Measurements from ENCODE around the gene RFX2.
"Not testable (repeated sequence)": the region's sequence is repeated elsewhere in the genome, so short reads cannot be mapped to it uniquely, and the experiment has no call there.

Gene RFX2

GRCh38 chr19:6007866-6008265 is 102.4 kb downstream of the RFX2 start:
- DNase-seq = no peak

GRCh38 chr19:6006896-6007295 is 103.4 kb downstream of the RFX2 start:
- DNase-seq = no peak

GRCh38 chr19:6006070-6006446 is 104.2 kb downstream of the RFX2 start:
- DNase-seq = not testable (repeated sequence)

DNA sequence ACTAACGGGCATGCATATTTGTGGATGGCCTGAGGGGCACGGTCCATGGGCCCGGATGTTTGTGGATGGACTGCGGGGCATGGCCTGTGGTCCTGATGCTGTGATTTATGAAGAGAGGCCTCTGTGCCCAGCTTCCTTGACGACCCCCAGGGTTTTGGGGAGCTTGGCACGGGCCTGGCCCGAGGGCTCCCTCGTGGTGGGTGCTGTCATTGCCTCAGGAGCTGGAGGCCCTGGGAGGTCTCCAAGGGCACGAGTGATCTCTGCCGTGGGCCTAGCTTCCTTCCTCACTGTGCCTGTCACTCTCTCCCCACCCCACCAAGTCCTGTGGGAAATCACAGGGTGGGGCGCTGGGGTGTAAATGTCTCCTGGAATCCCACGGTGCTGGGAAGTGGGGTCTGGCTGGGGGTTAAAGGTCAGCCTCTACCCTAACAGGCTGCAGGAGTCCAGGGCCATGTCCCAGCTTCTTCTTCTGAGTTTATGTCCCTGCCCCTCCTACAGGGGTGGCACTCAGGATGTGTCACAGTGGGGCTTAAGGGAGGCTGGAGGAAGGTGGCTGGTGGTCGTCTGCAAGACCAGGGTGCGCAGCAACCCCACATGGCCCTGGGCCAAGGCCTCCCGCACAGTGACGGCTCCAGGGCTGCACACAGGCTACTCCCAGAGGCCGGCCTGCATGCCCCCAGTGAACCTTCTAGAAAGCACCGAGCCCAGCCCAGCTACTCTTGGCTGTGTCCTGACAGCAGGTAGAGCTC is 104.8 kb downstream of the RFX2 start:
- DNase-seq = no peak

DNA sequence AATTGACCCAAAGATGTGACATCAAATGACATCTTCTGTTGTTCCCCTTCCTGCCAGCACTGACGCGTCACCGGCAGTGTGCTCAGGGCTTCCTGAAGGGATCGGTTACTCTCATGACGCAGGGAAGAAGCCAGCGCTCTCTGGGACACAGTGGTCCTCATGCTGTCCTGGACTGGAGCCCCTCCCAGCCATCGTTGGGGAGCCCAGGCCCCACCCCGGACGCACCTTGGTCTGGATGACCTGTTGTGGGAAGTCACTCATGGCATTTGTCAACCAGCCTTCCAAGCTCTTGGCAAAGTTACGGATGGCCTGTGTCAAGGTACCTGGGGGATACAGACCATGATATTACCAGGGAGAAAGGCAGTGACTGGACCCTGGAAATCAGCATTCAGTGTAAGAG is 106.3 kb downstream of the RFX2 start:
- DNase-seq = no peak

- DNase-seq = no peak
These were observed 107.7 kb downstream of the RFX2 start for GRCh38 chr19:6002591-6002990.

DNA sequence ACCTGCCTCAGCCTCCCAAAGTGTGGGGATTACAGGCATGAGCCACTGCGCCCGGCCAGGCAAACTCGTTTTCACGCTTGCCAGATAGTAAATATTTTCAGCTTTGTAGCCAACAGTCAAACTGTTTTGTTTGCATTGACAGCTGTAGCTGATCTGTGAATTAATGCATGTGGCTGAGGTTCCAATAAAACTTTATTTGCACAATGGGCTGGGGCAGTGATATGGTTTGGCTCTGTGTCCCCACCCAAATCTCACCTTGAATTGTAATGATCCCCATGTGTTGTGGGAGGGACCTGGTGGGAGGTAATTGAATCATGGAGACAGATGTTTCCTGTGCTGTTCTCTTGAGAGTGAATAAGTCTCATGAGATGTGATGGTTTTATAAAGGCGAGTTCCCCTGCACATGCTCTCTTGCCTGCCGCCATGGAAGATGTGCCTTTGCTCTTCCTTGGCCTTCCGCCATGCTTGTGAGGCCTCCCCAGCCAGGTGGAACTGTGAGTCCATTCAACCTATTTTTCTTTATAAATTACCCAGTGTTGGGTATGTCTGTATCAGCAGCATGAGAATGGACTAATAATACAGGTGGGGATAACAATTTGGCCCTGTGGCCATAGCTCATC is 110.0 kb downstream of the RFX2 start:
- DNase-seq = no peak

- DNase-seq = no peak
These were observed 110.6 kb downstream of the RFX2 start for GRCh38 chr19:5999693-6000092.

DNA sequence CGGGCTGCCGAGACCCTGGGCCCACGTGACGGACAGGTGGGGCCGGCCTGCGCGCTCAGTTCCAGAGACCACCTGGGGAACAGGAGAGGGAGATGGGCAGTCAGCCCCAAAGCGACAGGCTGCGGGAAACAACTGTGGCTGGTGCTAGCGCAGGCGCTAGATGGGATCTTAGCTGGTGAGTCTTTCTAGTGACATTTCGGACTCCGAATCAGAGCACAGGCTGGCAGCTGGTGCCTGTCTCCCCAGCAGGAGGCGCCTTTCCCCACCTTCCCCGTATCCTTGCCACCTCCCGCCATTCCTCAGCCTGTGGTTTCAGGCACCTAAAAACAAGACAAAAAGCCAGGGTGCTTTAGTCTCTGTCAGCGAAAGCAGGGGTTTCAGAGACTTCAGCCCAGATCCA is 112.9 kb downstream of the RFX2 start:
- no peak for DNase-seq

DNA sequence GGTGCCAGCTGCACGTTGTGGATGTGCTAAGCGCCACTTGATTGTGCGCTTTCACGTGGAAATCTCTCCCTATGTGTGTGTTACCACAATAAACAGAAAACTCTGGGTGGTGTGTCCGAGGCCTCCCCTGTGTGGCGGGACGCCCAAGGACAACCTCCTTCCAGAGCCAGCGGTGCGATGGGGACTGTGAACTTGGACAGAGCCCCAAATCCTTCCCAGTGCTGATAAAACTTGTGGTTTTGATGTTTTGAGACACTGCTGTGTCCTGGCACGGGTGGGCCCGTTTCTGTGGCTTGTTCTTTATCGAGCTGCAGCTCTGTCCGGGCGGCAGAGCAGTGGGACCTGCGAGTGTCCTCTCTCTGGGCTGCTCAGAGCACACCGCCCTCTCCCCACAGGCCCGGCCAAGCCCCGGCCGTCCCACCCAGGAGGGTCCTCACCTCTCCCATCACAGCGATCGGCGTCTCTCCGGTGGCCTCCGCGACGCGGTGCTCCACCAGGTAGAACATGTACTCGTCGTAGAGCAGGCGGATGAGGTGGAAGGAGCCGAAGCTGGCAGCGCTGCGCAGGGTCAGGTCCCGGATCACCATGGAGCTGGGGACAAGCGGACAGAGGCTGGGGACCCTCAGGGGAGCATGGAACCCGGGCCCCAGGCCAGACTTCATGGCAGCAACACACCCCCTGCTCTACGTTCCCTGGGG is 113.5 kb downstream of the RFX2 start:
- no peak for DNase-seq

DNA sequence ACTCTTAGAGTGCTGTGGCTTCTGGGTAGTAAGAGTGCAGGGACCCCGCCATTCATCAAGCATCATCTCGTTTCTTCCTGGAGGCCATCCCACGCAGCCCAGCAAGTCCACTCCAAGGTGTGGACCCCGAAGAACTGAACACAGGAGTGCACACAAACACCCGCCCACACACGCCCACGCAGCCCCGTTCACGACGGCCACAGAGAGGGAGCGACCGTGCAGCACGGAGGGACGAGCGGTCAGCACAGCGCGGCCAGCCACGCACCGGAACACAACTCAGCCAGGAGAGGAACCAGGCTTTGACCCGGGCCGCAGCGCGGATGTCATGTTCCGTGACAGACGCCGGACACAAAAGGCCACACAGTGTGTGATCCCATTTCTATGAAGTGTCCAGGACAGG is 114.2 kb downstream of the RFX2 start:
- DNase-seq = no peak

DNA sequence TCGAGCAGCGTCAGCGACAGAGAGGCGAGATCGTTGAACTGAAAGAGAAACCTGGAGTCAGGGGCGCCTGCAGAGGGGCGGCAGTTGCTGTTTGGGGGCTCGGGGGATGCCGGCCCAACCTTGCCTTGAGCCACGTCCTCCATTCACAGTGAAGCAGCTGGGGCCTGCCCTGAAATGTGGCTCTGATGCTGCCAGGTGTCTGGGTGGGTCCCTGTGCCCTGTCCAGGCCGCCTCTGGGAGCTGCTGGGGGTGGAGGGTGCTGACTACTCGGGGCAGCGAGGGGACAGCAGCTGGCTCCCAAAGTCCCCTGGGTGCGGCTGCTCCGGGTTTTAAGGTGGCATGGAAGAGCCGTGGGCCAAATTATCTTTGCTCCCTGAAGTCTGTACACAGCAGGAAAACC is 114.7 kb downstream of the RFX2 start:
- DNase-seq = no peak

GRCh38 chr19:5994405-5995165 is 115.7 kb downstream of the RFX2 start:
- DNase-seq = no peak

GRCh38 chr19:5993648-5994358 is 116.5 kb downstream of the RFX2 start:
- no peak for DNase-seq

GRCh38 chr19:5993201-5993600 is 117.1 kb downstream of the RFX2 start:
- DNase-seq = no peak

- DNase-seq = no peak
These were observed 117.5 kb downstream of the RFX2 start for GRCh38 chr19:5992756-5993155.

- DNase-seq = no peak
These were observed 119.0 kb downstream of the RFX2 start for GRCh38 chr19:5991244-5991838.

GRCh38 chr19:5990289-5990797 is 120.0 kb downstream of the RFX2 start:
- DNase-seq = no peak

DNA sequence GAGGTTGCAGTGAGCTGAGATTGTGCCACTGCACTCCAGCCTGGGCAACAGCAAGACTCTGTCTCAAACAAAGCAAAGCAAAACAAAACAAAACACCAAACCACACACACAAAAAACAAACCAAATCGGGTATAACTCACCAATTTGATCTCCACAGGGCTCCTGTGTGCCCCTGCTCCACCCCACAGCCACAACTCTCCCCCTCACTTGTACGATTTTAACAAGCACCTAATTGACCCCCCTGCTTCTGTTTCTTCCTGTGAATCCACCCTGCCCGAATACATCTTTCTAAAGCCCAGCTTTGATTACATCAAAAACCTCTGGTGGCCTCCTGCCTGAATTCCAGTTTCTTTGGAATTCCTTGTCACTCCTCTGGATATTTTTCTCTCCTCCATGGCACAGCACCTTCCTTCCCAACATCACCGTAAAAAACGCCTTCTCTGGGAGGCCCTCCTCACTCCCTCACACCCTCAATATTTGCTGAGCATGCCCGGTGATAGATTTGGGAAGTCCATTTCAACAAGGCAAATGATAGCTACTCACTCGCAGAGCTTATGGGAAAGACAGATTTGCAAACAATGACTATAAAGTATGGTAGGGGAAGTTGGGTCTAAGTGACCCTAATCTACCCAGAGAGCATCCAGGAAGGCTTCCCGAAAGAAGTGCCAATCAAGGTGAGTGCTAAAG is 120.8 kb downstream of the RFX2 start:
- DNase-seq = no peak

DNA sequence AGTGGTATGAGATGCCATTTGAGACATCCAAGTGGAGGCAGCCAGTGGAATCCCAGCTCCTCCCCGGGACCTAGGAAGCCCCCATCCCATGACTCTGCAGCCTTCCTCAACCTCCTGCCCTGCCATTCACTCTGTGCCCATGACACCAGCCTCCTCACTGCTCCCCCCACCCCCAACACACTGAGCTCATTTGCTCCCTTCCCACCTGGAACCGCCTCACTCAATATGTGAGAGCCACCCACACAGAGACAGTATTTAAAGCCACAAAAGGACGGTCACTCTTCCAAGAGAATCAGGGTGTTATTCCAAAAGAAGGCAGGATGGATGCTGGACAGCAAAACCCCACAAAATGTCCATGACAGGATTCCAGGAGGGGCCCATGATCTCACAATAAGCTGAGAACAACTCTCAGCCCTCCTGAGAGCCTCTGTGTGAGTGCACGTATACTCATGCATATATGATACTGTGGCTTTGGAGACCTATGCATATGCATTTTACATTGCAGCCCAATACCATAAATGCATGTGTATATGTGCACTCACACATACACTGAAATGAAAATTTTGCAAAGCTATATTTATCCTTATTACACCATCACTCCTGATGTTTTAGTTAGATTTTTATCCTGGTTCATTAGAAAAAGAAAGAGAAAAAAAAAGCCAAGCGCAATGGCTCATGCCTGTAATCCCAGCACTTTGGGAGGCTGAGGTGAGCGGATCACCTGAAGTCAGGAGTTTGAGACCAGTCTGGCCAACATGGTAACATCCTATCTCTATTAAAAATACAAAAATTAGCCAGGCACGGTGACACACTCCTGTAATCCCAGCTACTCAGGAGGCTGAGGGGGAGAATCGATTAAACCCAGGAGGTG is 121.5 kb downstream of the RFX2 start:
- DNase-seq = no peak

Data from CD4-positive, alpha-beta T cell treated with Interleukin-21 for 1 hour (primary cell).